ENCODE results near the gene LAMA3.
A peak's percentile ranks its signal among the peaks of the same experiment; 100 is the strongest.

Gene LAMA3

DNA sequence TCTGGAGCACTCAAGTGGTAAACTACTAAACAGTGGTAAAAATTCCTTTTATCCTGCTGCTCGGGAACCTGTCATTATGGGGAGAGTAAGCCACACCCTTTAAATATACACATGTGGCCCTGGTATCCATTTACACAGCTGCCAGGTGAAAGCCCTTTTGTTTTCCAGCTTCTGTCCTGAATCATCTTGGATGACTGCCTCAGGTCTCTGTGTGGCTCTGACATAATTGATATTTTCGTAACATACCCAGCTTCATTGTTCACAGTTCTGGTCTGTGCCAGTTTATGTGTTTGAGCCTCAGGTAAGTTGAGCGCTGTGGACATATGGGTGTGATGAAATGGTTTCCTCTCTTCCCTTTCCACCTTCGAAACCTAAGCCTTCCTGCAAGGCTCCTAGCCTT, 309.6 kb downstream of the LAMA3 start:
- no peak overlapping the region for H3K4me3 ChIP-seq (ENCODE audit: low read depth, low read length)
- peak; percentile 64 for DNase-seq (ENCODE audit: low read depth)
- TF ChIP-seq, protein P1, sequence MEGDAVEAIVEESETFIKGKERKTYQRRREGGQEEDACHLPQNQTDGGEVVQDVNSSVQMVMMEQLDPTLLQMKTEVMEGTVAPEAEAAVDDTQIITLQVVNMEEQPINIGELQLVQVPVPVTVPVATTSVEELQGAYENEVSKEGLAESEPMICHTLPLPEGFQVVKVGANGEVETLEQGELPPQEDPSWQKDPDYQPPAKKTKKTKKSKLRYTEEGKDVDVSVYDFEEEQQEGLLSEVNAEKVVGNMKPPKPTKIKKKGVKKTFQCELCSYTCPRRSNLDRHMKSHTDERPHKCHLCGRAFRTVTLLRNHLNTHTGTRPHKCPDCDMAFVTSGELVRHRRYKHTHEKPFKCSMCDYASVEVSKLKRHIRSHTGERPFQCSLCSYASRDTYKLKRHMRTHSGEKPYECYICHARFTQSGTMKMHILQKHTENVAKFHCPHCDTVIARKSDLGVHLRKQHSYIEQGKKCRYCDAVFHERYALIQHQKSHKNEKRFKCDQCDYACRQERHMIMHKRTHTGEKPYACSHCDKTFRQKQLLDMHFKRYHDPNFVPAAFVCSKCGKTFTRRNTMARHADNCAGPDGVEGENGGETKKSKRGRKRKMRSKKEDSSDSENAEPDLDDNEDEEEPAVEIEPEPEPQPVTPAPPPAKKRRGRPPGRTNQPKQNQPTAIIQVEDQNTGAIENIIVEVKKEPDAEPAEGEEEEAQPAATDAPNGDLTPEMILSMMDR (IDR thresholded peaks at IDR 0.05; ENCODE audit: control insufficient read depth, extremely low read depth, insufficient read depth), result no peak

DNA sequence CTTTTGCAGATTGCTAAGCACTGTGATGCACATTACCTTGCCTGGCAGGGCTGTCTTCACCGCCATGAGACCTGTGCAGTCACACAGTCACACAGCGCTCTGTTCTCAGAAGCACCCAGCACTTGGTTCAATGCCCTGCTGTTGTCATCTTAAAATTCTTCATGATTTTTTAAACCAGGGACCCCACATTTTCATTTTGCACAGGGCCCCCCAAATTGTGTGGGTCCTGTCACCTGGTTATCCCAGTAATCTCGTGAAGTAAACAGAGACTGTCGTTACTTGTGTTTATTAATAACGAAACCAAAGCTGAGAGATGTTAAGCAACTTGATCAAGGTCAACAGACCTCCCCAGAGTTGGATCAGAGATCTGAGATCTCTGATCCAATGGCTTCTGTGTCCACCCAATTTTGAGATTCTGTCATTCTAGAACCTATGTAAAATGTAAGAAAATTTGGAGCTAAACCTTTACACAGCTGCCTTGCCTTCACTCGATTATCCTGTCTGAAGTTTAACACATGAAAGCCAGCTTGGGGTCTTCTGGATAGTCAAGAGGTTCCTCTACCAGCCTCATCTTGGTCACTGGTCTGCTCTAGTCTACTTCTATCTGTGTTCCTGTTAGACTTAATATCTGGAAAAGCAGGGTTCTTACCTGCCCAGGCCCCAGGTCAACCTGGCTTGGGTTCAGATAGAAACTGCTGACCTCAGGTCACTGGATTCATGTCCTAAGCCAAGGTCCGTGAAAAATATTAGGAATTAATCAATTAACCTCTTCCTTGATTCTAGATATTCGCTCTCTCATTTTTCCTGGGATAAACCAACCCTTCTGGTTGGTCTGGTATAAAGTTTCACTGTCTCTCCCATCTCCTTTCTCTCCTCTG, 311.6 kb downstream of the LAMA3 start:
- no peak overlapping the region for H3K4me3 ChIP-seq (ENCODE audit: low read depth, low read length)
- no peak for DNase-seq (ENCODE audit: low read depth)

DNA sequence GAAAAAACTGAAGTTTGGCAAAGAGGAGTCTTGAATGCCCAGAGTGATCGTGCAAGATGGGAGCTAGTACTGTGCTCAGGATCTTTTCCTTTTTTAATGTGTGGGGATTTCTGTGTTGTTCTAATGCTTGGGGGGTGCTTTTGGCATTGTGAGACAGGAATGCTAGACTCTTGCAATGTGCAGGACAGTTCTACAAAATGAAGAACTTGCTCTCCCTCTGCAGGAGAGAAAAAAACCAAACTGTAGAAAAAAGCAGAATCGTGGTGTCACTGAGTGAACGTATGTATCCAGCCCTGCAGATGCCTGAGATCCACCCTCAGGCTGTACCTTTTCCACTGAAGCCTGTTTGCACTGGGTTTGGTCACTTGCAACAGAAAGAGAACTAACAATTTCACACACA, 313.2 kb downstream of the LAMA3 start:
- TF ChIP-seq, protein P1 (IDR thresholded peaks at IDR 0.05; ENCODE audit: control insufficient read depth, extremely low read depth, insufficient read depth), result no peak
- no peak overlapping the region for H3K4me3 ChIP-seq (ENCODE audit: low read depth, low read length)
- DNase-seq (ENCODE audit: low read depth), result no peak

More for the DNA sequence above, 311.6 kb downstream of the LAMA3 start:
- TF ChIP-seq, protein P1 (IDR thresholded peaks at IDR 0.05; ENCODE audit: control insufficient read depth, extremely low read depth, insufficient read depth), result no peak

DNA sequence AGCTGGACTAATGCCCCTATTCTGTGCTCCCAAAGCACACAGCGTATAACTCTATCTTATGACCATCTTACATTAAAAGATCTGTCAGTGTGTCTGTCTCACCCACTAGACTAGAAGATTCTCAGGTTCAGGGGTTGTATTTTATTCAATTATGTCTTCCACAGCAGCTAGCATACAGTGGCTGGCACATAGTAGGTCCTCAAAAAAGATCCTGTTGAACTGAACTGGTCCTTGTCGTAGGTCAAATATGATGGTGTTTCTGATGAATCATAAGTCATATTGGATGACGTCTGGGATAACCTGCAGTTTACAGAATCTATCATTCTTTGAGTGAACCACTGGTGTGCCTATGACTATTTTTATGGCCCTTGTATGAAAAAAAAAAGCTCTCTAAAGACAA, 314.0 kb downstream of the LAMA3 start:
- TF ChIP-seq, protein P1 (IDR thresholded peaks at IDR 0.05; ENCODE audit: control insufficient read depth, extremely low read depth, insufficient read depth), result no peak
- no peak overlapping the region for H3K4me3 ChIP-seq (ENCODE audit: low read depth, low read length)
- DNase-seq (ENCODE audit: low read depth), result no peak

DNA sequence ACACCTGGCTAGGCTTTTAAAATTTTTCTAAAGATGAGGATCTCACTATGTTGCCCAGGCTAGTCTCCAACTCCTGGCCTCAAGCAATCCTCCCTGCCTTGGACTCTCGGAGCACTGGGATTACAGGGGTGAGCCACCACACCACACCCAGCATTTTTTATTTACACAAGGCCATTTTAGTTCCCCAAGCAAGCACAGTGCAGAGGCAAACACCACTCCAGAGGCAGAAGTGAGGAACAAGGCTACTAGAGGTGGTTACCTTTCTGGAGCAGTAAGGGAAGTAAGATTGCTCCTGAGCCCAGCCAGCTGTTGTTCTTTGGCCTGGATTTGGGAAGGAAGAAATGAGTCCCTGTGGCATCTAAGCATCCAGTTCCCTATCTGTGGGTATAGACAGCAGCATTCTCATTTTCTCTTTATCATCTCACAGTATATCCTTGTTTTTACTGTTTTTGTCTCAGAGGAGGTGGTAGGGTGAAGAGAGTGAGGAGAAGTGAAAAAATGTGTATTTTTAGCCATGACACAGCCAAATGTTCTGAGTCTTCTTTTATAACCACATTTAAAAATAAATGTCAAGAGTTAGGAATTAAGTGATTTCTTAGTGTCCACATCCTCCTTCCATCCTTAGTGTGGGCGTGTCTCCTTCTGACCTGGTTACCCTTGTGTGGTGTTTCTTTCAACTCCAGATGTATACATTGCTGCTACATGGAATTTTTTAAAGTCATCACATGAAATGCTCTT, 314.8 kb downstream of the LAMA3 start:
- DNase-seq (ENCODE audit: low read depth), result no peak
- TF ChIP-seq, protein P1 (IDR thresholded peaks at IDR 0.05; ENCODE audit: control insufficient read depth, extremely low read depth, insufficient read depth), result no peak
- H3K4me3 ChIP-seq (ENCODE audit: low read depth, low read length), result no peak overlapping the region
